NCI-H1105 treated with DMSO at 0.1 percent for 48 hours (cell line): Measurements from ENCODE around the gene MRPL48.
"Not testable (repeated sequence)": the region's sequence is repeated elsewhere in the genome, so short reads cannot be mapped to it uniquely, and the experiment has no call there.

Source experiments
- DNase-seq: peaks from one replicate; lab custom pipeline; 2025; lab: John Stamatoyannopoulos, UW

Gene MRPL48

GRCh38 chr11:73787643-73788558, at the start of gene MRPL48:
TSS of gene MRPL48 (plus strand) at chr11:73787874. CDS start at chr11:73787972, 98 bp downstream.
- peak; percentile 90 for DNase-seq

GRCh38 chr11:73743045-73743444, 44.6 kb upstream of the MRPL48 start:
- DNase-seq, result no peak

GRCh38 chr11:73746701-73747100, 41.0 kb upstream of the MRPL48 start:
- DNase-seq, result no peak

GRCh38 chr11:73747762-73748161, 39.9 kb upstream of the MRPL48 start:
- no peak for DNase-seq

GRCh38 chr11:73748300-73748699, 39.4 kb upstream of the MRPL48 start:
- no peak for DNase-seq

- no peak for DNase-seq
These were observed 38.6 kb upstream of the MRPL48 start for GRCh38 chr11:73749118-73749517.

- no peak for DNase-seq
These were observed 37.4 kb upstream of the MRPL48 start for GRCh38 chr11:73750228-73750627.

- not testable (repeated sequence) for DNase-seq
These were observed 36.8 kb upstream of the MRPL48 start for GRCh38 chr11:73750862-73751261.

GRCh38 chr11:73752216-73752867, 35.3 kb upstream of the MRPL48 start:
- no peak for DNase-seq

GRCh38 chr11:73752903-73753302, 34.8 kb upstream of the MRPL48 start:
- DNase-seq, result no peak

GRCh38 chr11:73753938-73754337, 33.7 kb upstream of the MRPL48 start:
- no peak for DNase-seq

- DNase-seq, result no peak
These were observed 32.0 kb upstream of the MRPL48 start for GRCh38 chr11:73755670-73756069.

- no peak for DNase-seq
These were observed 30.1 kb upstream of the MRPL48 start for GRCh38 chr11:73757598-73757997.

GRCh38 chr11:73758451-73758850, 29.2 kb upstream of the MRPL48 start:
- DNase-seq, result no peak

- DNase-seq, result peak; percentile 31
These were observed 28.0 kb upstream of the MRPL48 start for GRCh38 chr11:73759610-73760134.

GRCh38 chr11:73760135-73760678, 27.5 kb upstream of the MRPL48 start:
- DNase-seq, result peak; percentile 31

GRCh38 chr11:73760679-73761402, 26.8 kb upstream of the MRPL48 start, which contains the start of gene RAB6A:
TSS of gene RAB6A (minus strand) at chr11:73761074. CDS start at chr11:73760635, 439 bp downstream.
- peak; percentile 100 for DNase-seq

- DNase-seq, result no peak
These were observed 26.2 kb upstream of the MRPL48 start for GRCh38 chr11:73761403-73761945.

- DNase-seq, result no peak
These were observed 24.9 kb upstream of the MRPL48 start for GRCh38 chr11:73762732-73763131.

- no peak for DNase-seq
These were observed 20.9 kb upstream of the MRPL48 start for GRCh38 chr11:73766763-73767162.

GRCh38 chr11:73770811-73771210, 16.9 kb upstream of the MRPL48 start:
- not testable (repeated sequence) for DNase-seq
